C4-2B (cell line): ENCODE measurements around the gene LEF1.

Experiments used
- ZFX ChIP-seq: fragments of 450-650 bp; IDR thresholded peaks from 2 replicates; pipeline ENCODE4 v1.6.1; 2017
- TF ChIP-seq, protein P1 (sequence below): fragments of 450-650 bp; conservative IDR thresholded peaks from 2 replicates; pipeline ENCODE4 v1.5.1; 2017; ENCODE audit warnings: mild to moderate bottlenecking

DNA sequence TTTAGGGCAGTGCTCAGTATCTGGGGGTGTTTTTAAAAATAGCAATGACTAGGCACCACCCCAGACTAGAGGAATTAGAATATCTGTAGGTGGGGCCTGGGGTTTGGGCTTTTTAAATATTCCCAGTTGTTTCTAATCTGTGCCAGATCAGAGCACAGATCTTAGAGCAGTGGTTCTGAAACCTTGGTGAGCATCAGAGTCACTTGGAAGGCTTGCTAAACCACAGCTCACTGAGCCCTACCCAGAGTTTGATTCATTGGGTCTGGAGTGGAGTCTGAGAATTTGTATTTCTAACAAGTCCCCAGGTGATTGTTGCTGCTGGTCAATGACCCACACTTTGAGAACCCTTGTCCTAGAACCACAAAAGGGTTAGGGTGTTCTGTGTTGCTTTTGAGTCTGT, 162.4 kb downstream of the LEF1 start:
- TF ChIP-seq, protein P1, sequence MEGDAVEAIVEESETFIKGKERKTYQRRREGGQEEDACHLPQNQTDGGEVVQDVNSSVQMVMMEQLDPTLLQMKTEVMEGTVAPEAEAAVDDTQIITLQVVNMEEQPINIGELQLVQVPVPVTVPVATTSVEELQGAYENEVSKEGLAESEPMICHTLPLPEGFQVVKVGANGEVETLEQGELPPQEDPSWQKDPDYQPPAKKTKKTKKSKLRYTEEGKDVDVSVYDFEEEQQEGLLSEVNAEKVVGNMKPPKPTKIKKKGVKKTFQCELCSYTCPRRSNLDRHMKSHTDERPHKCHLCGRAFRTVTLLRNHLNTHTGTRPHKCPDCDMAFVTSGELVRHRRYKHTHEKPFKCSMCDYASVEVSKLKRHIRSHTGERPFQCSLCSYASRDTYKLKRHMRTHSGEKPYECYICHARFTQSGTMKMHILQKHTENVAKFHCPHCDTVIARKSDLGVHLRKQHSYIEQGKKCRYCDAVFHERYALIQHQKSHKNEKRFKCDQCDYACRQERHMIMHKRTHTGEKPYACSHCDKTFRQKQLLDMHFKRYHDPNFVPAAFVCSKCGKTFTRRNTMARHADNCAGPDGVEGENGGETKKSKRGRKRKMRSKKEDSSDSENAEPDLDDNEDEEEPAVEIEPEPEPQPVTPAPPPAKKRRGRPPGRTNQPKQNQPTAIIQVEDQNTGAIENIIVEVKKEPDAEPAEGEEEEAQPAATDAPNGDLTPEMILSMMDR = no peak
- no peak for TF ChIP-seq ZFX
